ENCODE results near the gene CNGA1. TPM values are rescaled to one million over a fixed set of nuclear protein-coding genes. Genes with fewer than 3 reads are reported as not detected.

CNGA1 gene
- total RNA-seq, 4 donors from 2014 or later, result 0.34 to 1.8 (median 0.94) TPM; not detected in 1

GRCh38 chr4:48043504-48043903, 27.0 kb upstream of the CNGA1 start:
- Histone ChIP-seq H3K36me3 (no peaks in the 10 kb centered on the region), H3K9me3 (no peaks in the 10 kb centered on the region), H3K27me3 (no peaks in the 10 kb centered on the region), H3K4me3 (replicated peaks in 1 of 3) (no peak overlapping the region), H3K4me1 (peaks cover 0 to 11% of the 10 kb centered on the region in 2 donors), H3K27ac (no peak overlapping the region)
- intact Hi-C loops (cut with DNase I), result no loop called here
- TF ChIP-seq POLR2A (IDR thresholded peaks at IDR 0.05) (no peak), CTCF (IDR thresholded peaks at IDR 0.05) (no peak)
- WGBS, 2 donors, result 68 to 86% methylated on average over 2 of the region's 2 CpGs
- DNase-seq, result no peak

GRCh38 chr4:48042979-48043461, 26.5 kb upstream of the CNGA1 start:
- H3K27me3 ChIP-seq, result no peaks in the 10 kb centered on the region
- H3K9me3 ChIP-seq, result no peaks in the 10 kb centered on the region
- intact Hi-C loops (cut with DNase I), result no loop called here
- 63 to 70% methylated on average over 3 of the region's 3 CpGs for WGBS, 2 donors
- peaks cover 0 to 10% of the 10 kb centered on the region in 2 donors for H3K4me1 ChIP-seq
- no peaks in the 10 kb centered on the region for H3K36me3 ChIP-seq
- H3K27ac ChIP-seq, result no peak overlapping the region
- no peak overlapping the region for H3K4me3 ChIP-seq (replicated peaks in 1 of 3)
- DNase-seq, result no peak
- TF ChIP-seq POLR2A (IDR thresholded peaks at IDR 0.05) (no peak), CTCF (IDR thresholded peaks at IDR 0.05) (no peak)

GRCh38 chr4:48041535-48042137, 25.2 kb upstream of the CNGA1 start:
- no peak for TF ChIP-seq POLR2A (IDR thresholded peaks at IDR 0.05)
- TF ChIP-seq CTCF (IDR thresholded peaks at IDR 0.05), result no peak
- Histone ChIP-seq H3K27ac (no peak overlapping the region), H3K4me3 (replicated peaks in 1 of 3) (no peak overlapping the region), H3K27me3 (no peaks in the 10 kb centered on the region), H3K36me3 (no peaks in the 10 kb centered on the region), H3K4me1 (no peaks in the 10 kb centered on the region), H3K9me3 (no peaks in the 10 kb centered on the region)
- DNase-seq, result no peak
- 88 to 91% methylated on average over 4 of the region's 4 CpGs for WGBS, 2 donors
- intact Hi-C loops (cut with DNase I), result no loop called here

- no peak for TF ChIP-seq CTCF (IDR thresholded peaks at IDR 0.05)
- no peak for TF ChIP-seq POLR2A (IDR thresholded peaks at IDR 0.05)
- intact Hi-C loops (cut with DNase I), result no loop called here
- DNase-seq, result no peak
Measured at GRCh38 chr4:48039561-48039960, 23.1 kb upstream of the CNGA1 start.

GRCh38 chr4:48038666-48039065, 22.2 kb upstream of the CNGA1 start:
- no peaks in the 10 kb centered on the region for H3K27me3 ChIP-seq
- H3K27ac ChIP-seq, result no peak overlapping the region
- H3K4me3 ChIP-seq (replicated peaks in 1 of 3), result no peak overlapping the region
- H3K4me1 ChIP-seq, result no peaks in the 10 kb centered on the region
- 34 to 42% methylated on average over 2 of the region's 2 CpGs for WGBS, 2 donors
- TF ChIP-seq POLR2A (IDR thresholded peaks at IDR 0.05), result no peak
- no peak for TF ChIP-seq CTCF (IDR thresholded peaks at IDR 0.05)
- no peaks in the 10 kb centered on the region for H3K9me3 ChIP-seq
- H3K36me3 ChIP-seq, result no peaks in the 10 kb centered on the region
- DNase-seq, result no peak
- intact Hi-C loops (cut with DNase I), result no loop called here

More at GRCh38 chr4:48039561-48039960, 23.1 kb upstream of the CNGA1 start:
- no peaks in the 10 kb centered on the region for H3K27me3 ChIP-seq
- H3K4me1 ChIP-seq, result no peaks in the 10 kb centered on the region
- no peaks in the 10 kb centered on the region for H3K9me3 ChIP-seq
- H3K27ac ChIP-seq, result no peak overlapping the region
- H3K36me3 ChIP-seq, result no peaks in the 10 kb centered on the region
- H3K4me3 ChIP-seq (replicated peaks in 1 of 3), result no peak overlapping the region
